ENCODE results near the gene PHRF1.
A peak's percentile ranks its signal among the peaks of the same experiment; 100 is the strongest.

Gene PHRF1

DNA sequence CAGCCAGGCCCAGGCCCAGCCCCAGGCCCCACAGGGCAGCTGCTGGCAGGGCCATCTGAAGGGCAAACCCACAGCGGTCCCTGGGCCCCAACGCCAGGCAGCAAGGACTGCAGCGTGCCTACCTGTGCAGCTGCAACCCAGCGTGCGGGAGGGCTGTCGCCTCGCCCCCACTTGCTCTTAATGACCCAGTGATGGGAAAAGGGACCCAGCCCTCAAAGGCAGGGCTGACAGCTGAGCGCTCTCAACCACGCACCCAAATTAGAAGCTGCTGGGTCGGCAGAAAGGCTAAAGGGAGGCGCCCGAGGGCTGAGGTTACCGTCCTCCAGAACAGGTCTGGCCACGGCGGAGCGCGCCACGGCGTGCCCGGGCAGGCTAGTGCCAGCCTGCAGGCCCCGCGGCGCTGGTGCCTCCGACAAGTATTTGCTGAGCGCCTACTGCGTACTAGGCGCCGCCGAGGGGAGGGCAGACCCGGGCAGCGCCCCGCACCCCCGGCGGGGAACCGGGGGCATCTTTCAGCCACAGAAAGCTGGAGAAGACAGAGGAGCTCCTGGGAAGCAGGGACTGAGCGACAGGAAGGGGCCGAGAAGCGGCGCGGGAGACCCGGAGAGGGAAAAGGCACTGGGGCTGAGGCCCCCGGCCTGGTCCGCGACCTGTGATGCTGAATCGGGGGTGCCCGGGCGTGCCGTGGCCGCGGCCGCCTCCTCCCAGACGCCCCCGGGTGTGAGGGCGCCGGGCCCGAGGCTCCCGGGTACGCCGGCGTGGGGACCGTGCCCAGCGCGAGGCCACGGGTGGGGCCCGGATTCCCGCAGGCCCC lies 41.7 kb upstream of the PHRF1 start:
- H3K4me3 ChIP-seq (ENCODE audit: control insufficient read depth, low read depth, low read length) = peak overlapping the region; percentile 87
- TF ChIP-seq, protein P1, sequence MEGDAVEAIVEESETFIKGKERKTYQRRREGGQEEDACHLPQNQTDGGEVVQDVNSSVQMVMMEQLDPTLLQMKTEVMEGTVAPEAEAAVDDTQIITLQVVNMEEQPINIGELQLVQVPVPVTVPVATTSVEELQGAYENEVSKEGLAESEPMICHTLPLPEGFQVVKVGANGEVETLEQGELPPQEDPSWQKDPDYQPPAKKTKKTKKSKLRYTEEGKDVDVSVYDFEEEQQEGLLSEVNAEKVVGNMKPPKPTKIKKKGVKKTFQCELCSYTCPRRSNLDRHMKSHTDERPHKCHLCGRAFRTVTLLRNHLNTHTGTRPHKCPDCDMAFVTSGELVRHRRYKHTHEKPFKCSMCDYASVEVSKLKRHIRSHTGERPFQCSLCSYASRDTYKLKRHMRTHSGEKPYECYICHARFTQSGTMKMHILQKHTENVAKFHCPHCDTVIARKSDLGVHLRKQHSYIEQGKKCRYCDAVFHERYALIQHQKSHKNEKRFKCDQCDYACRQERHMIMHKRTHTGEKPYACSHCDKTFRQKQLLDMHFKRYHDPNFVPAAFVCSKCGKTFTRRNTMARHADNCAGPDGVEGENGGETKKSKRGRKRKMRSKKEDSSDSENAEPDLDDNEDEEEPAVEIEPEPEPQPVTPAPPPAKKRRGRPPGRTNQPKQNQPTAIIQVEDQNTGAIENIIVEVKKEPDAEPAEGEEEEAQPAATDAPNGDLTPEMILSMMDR (IDR thresholded peaks at IDR 0.05; ENCODE audit: control insufficient read depth, insufficient read depth, low read depth, low read length, missing control alignments) = no peak
- DNase-seq (ENCODE audit: low read depth) = no peak

GRCh38 chr11:535210-535518 lies 41.1 kb upstream of the PHRF1 start:
- no peak for DNase-seq (ENCODE audit: low read depth)
- H3K4me3 ChIP-seq (ENCODE audit: control insufficient read depth, low read depth, low read length) = peak overlapping the region; percentile 87
- TF ChIP-seq, protein P1 (IDR thresholded peaks at IDR 0.05; ENCODE audit: control insufficient read depth, insufficient read depth, low read depth, low read length, missing control alignments) = no peak

DNA sequence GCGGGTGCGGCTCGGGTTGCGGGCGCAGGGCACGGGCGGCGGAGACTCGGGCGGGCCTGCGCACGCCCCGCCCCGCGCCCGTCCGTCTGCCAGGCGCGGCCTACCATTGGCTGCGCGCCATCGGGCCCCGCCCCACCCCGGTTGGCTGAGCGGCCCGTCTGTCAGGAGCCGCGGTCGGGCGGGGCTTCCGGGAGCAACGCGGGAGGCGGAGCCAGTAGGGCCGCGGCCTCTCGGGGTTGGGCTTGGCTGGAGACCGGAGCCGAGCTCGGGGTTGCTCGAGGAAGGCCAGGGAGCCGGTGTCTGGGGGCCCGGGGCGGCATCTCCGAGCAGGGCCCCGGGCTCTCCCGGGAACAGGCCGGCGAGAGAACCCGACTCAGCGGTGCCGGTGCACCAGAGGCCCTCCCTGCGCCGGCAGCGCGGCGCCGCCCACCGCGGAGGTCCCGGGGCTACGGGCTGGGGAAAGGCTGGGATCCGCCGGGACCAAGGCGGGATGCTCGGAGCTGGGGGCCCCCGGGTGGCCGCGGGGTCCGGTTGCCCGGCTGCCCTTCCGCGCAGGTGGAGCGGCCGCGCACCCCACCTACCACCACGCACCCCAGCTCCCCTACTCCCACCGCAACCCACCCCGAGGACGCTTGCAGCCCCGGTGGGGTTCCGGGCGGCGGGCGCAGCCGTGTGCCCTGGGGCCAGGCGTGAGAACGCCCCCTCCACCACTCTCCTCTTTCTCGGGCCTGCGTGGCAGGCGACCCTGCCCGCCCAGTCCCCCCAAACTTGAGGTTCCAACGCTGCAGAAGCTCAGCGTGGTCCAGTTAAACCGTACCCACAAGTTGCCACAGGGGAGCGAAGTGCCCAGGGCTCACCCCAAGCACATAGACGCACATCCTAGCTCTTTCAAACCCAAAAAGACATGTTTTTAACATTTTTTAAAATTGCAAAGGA lies 40.5 kb upstream of the PHRF1 start, which contains the start of gene HRAS:
Gene HRAS (minus strand): TSS at position 58 of the 936 bp plus-strand sequence.
- DNase-seq (ENCODE audit: low read depth) = peak; percentile 66
- peak within 1 kb of the TSS; percentile 87 for H3K4me3 ChIP-seq (ENCODE audit: control insufficient read depth, low read depth, low read length)
- TF ChIP-seq, protein P1 (IDR thresholded peaks at IDR 0.05; ENCODE audit: control insufficient read depth, insufficient read depth, low read depth, low read length, missing control alignments) = no peak

- peak within 1 kb of the TSS; percentile 21 for H3K4me3 ChIP-seq (ENCODE audit: control insufficient read depth, low read depth, low read length)
- TF ChIP-seq, protein P1 (IDR thresholded peaks at IDR 0.05; ENCODE audit: control insufficient read depth, insufficient read depth, low read depth, low read length, missing control alignments) = no peak
- no peak for DNase-seq (ENCODE audit: low read depth)
Observed at GRCh38 chr11:536841-537621, 39.2 kb upstream of the PHRF1 start, which contains the start of gene LRRC56. Gene LRRC56, plus strand, starts transcription at chr11:537527. Its CDS starts 3,158 bp downstream, at chr11:540685.

DNA sequence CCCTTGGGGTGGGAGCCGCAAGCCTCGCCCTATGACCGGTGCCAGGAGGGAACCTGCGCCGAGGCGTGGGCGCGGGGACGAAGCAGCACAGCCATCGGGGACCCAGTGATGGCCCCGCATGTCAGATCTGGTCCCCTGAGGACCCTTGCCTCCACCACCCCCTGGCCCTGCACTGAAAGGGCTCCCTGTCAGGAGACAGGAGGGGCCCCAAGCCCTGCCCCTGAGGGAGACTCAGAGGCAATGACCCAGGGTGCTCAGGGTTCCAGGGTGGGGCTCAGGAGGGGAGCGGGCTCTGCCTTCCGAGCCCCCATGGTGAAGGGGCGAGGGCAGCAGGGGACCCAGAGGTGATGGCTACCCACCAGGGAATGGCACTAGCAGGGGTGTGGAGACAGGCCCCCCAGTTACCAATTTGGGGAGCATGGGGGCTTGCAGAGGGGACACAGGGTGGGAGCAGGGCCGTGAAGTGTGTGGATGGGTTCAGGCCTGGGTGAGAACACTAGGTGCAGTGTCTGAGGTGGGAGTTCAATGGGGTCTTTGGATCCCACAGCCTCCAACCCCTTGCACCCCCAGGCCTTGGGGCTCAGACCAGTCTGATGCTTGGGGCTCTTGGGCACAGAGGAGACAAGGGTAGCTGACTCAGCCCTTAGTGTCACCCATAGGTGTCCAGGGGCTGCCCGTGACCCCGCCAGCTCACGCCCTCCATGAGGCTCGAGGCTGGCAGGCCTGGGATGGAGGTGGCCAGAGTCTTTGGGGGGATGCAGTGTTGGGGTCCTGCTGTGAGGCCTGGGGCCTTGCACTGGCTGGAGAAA lies 38.4 kb upstream of the PHRF1 start:
- TF ChIP-seq, protein P1 (IDR thresholded peaks at IDR 0.05; ENCODE audit: control insufficient read depth, insufficient read depth, low read depth, low read length, missing control alignments) = no peak
- peak overlapping the region; percentile 21 for H3K4me3 ChIP-seq (ENCODE audit: control insufficient read depth, low read depth, low read length)
- DNase-seq (ENCODE audit: low read depth) = no peak
